DMS114 treated with DMSO at 0.1 percent for 48 hours (cell line): ENCODE measurements around the gene CADM3.

ENCODE experiments used
- DNase-seq: peaks from one replicate; lab custom pipeline; 2025; ENCODE audit not compliant: unreplicated experiment; lab: John Stamatoyannopoulos, UW

The CADM3 gene

DNA sequence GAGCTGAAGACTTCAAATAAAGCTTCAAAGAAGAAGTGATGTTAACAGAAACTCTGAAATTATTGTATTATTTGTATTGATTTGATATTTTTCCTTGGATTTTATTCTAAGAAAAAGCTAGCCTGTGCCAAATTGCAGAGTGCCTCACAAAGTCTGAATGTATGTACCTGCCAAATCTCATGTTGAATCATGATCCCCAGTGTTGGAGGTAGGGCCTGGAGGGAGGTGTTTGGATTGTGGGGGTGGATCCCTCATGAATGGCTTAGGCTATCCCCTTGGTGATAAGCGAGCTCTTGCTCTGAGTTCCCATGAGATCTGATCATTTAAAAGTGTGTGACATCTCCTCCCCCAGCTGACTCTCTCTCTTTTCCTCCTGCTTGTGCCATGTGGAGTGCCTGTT, 76.9 kb downstream of the CADM3 start:
- DNase-seq: no peak

DNA sequence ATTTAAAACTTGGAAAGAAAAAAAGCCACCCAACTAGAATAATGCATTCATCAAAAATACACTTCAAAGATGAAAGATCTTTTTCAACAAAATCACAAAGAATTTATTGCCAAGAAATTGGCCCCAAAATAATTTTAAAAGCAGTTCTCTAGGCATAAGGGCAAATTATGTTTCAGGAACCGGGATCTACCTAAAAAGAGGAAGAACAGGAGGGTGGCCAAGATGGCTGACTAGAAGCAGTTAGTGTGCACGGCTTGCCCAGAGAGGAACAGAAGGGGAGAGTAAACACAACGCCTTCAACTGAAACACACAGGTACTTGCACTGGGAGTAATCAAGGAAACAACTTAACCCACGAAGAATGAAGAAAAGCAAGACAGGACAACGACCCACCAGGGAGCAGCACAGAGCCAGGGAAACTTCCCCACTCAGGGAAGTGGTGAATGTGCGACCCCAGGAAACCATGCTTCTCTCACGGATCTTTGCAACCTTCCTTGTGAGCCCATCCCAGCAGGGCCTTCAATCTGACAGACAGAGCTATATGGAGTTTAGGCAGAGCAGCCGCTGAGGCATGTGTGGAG, 79.3 kb downstream of the CADM3 start:
- no peak for DNase-seq
